ENCODE data around the gene CD247. TPM values are rescaled to one million over a fixed set of nuclear protein-coding genes. Genes with fewer than 3 reads are reported as not detected.

The CD247 gene
- total and polyA plus RNA-seq, 10 of the 15 experiments (the other 5 are each of a cell fraction or from before 2014, with no cell fraction given) = 0.10 to 0.77 (median 0.30) TPM

- no peak overlapping the region for H2AFZ ChIP-seq (ENCODE audit: control insufficient read depth, low read depth, low read length)
- H3K79me2 ChIP-seq (ENCODE audit: control insufficient read depth, insufficient read depth, low read length) = no peaks in the 10 kb centered on the region
- ATAC-seq (no peak), FAIRE-seq (no peak), DNase-seq (ENCODE audit: low read depth, low spot score) (no peak)
- H3K27me3 ChIP-seq (replicated peaks in 1 of 2; ENCODE audit: control insufficient read depth in 2 of 2, insufficient read depth in 2 of 2, low read length in 1 of 2) = no peaks in the 10 kb centered on the region
- H3K9me3 ChIP-seq (replicated peaks; ENCODE audit: control insufficient read depth, insufficient read depth, low read length) = no peaks in the 10 kb centered on the region
- peaks cover 9% of the 10 kb centered on the region for H3K4me1 ChIP-seq (ENCODE audit: control insufficient read depth, insufficient read depth, low read length)
- no peak overlapping the region for H3K4me3 ChIP-seq
- no peak overlapping the region for H3K27ac ChIP-seq (ENCODE audit: control insufficient read depth, insufficient read depth)
- SMC1A ChIA-PET (ENCODE audit: uncharacterized antibody, unreplicated experiment) = interaction anchor here (1.0 to 1.4 kb wide), 2 partner anchors 13 to 109 kb away, joined by 3 read pairs; no protein-coding TSS in a partner anchor
- in situ Hi-C loops (cut with MboI) = no loop called here
- H3K9ac ChIP-seq (ENCODE audit: control insufficient read depth, insufficient read depth, low read length) = no peak overlapping the region
- 100% methylated on average over 7 of the region's 7 CpGs for WGBS (ENCODE audit: insufficient coverage, insufficient replicate concordance, low lambda C conversion rate, missing lambda C conversion rate)
- RAD21 ChIA-PET (ENCODE audit: unreplicated experiment) = interaction anchor here (0.6 kb wide), 1 partner anchor 13 kb away, joined by 3 read pairs; no protein-coding TSS in a partner anchor
- no peak overlapping the region for H3K4me2 ChIP-seq (ENCODE audit: control insufficient read depth, insufficient read depth)
- POLR2A ChIA-PET = no interaction called here
- H4K20me1 ChIP-seq (ENCODE audit: control insufficient read depth, insufficient read depth) = no peaks in the 10 kb centered on the region
- BruUV-seq (replicated peaks) = no TSS peak
- H3K36me3 ChIP-seq (ENCODE audit: control insufficient read depth in 2 of 2, insufficient read depth in 2 of 2, low read length in 1 of 2) = peaks cover 0 to 5% of the 10 kb centered on the region in 2 experiments; a peak in 3 of 4 replicates
- intact Hi-C loops (cut with micrococcal nuclease; ENCODE audit: unreplicated experiment) = no loop called here
- CTCF ChIA-PET = interaction anchor here (0.8 to 3.4 kb wide), 4 partner anchors 16 to 366 kb away, joined by 3 to 13 read pairs (median 6); no protein-coding TSS in a partner anchor
- TF ChIP-seq BCL11A (IDR thresholded peaks at IDR 0.05; ENCODE audit: low read depth, low read length) = no peak
- TF ChIP-seq CHD1 (IDR thresholded peaks at IDR 0.05; ENCODE audit: low read depth, low read length) = no peak
- TF ChIP-seq JUND (IDR thresholded peaks at IDR 0.05; ENCODE audit: low read depth, low read length) = no peak
- no peak for TF ChIP-seq CEBPZ (IDR thresholded peaks at IDR 0.05; ENCODE audit: low read depth, low read length)
- TF ChIP-seq ZBED1 (IDR thresholded peaks at IDR 0.05; ENCODE audit: borderline replicate concordance) = no peak
Measured at GRCh38 chr1:167425482-167425881, 92.8 kb downstream of the CD247 start.
